Measurements from ENCODE around the gene ACOX2.

ACOX2 gene

GRCh38 chr3:58469096-58469495, 67.9 kb downstream of the ACOX2 start:
- Histone ChIP-seq H4K8ac (ENCODE audit: low read depth, low read length) (no peak overlapping the region), H3K4me1 (ENCODE audit: control insufficient read depth in 2 of 2, insufficient read depth in 1 of 2, low read depth in 1 of 2, low read length in 2 of 2) (peaks cover 16 to 18% of the 10 kb centered on the region in 2 donors), H2BK12ac (ENCODE audit: low read length) (no peak overlapping the region), H2BK5ac (ENCODE audit: low read length) (no peak overlapping the region), H3K4ac (ENCODE audit: low read length) (no peak overlapping the region), H3K23ac (ENCODE audit: low read depth, low read length, poor library complexity) (no peak overlapping the region), H3K4me3 (ENCODE audit: low read length in 2 of 2) (no peak overlapping the region), H3K18ac (ENCODE audit: low read length) (no peak overlapping the region), H2BK15ac (ENCODE audit: low read length) (no peak overlapping the region), H3K4me2 (ENCODE audit: insufficient read depth, low read length, poor library complexity, severe bottlenecking) (no peak overlapping the region), H3K27me3 (ENCODE audit: control insufficient read depth in 3 of 3, insufficient read depth in 3 of 3, low read depth in 1 of 3, low read length in 3 of 3) (no peaks in the 10 kb centered on the region), H3K27ac (replicated peaks; ENCODE audit: low read length) (no peak overlapping the region), H3K14ac (ENCODE audit: low read length) (no peak overlapping the region), H3K9ac (ENCODE audit: low read depth, low read length, poor library complexity) (no peak overlapping the region), H2AFZ (ENCODE audit: low read length) (no peak overlapping the region), H2AK5ac (ENCODE audit: low read depth, low read length) (no peak overlapping the region), H3K79me1 (ENCODE audit: low read depth, low read length) (no peaks in the 10 kb centered on the region), H4K91ac (ENCODE audit: low read depth, low read length, poor library complexity) (no peak overlapping the region), H2BK120ac (ENCODE audit: low read depth, low read length) (no peak overlapping the region), H3K36me3 (replicated peaks in 1 of 2; ENCODE audit: control insufficient read depth in 2 of 2, insufficient read depth in 2 of 2, low read length in 2 of 2) (no peaks in the 10 kb centered on the region), H3K9me3 (replicated peaks in 1 of 2; ENCODE audit: control insufficient read depth in 2 of 2, insufficient read depth in 1 of 2, low read depth in 1 of 2, low read length in 2 of 2) (no peaks in the 10 kb centered on the region)
- no CpG with 5 or more reads among the region's 4 CpGs for WGBS, 2 donors (ENCODE audit: extremely low coverage in 2 of 2, insufficient read length in 2 of 2, insufficient replicate concordance in 1 of 2)
- DNase-seq (ENCODE audit: low spot score), result no peak

- no peak overlapping the region for H3K18ac ChIP-seq (ENCODE audit: low read length)
- no peak overlapping the region for H3K14ac ChIP-seq (ENCODE audit: low read length)
- no peak overlapping the region for H2AK5ac ChIP-seq (ENCODE audit: low read depth, low read length)
- H4K91ac ChIP-seq (ENCODE audit: low read depth, low read length, poor library complexity), result no peak overlapping the region
- WGBS, 2 donors (ENCODE audit: extremely low coverage in 2 of 2, insufficient read length in 2 of 2, insufficient replicate concordance in 1 of 2), result no CpG with 5 or more reads among the region's 4 CpGs
- H2BK15ac ChIP-seq (ENCODE audit: low read length), result no peak overlapping the region
- no peak overlapping the region for H2AFZ ChIP-seq (ENCODE audit: low read length)
- H2BK5ac ChIP-seq (ENCODE audit: low read length), result no peak overlapping the region
- no peaks in the 10 kb centered on the region for H3K9me3 ChIP-seq (replicated peaks in 1 of 2; ENCODE audit: control insufficient read depth in 2 of 2, insufficient read depth in 1 of 2, low read depth in 1 of 2, low read length in 2 of 2)
- no peaks in the 10 kb centered on the region for H3K36me3 ChIP-seq (replicated peaks in 1 of 2; ENCODE audit: control insufficient read depth in 2 of 2, insufficient read depth in 2 of 2, low read length in 2 of 2)
- H3K4me2 ChIP-seq (ENCODE audit: insufficient read depth, low read length, poor library complexity, severe bottlenecking), result no peak overlapping the region
- H3K9ac ChIP-seq (ENCODE audit: low read depth, low read length, poor library complexity), result no peak overlapping the region
- no peaks in the 10 kb centered on the region for H3K79me1 ChIP-seq (ENCODE audit: low read depth, low read length)
- H4K8ac ChIP-seq (ENCODE audit: low read depth, low read length), result no peak overlapping the region
- peaks cover 16 to 20% of the 10 kb centered on the region in 2 donors for H3K4me1 ChIP-seq (ENCODE audit: control insufficient read depth in 2 of 2, insufficient read depth in 1 of 2, low read depth in 1 of 2, low read length in 2 of 2)
- no peak overlapping the region for H3K23ac ChIP-seq (ENCODE audit: low read depth, low read length, poor library complexity)
- H2BK12ac ChIP-seq (ENCODE audit: low read length), result no peak overlapping the region
- no peak overlapping the region for H3K4me3 ChIP-seq (ENCODE audit: low read length in 2 of 2)
- no peak for DNase-seq (ENCODE audit: low spot score)
- H3K27me3 ChIP-seq (ENCODE audit: control insufficient read depth in 3 of 3, insufficient read depth in 3 of 3, low read depth in 1 of 3, low read length in 3 of 3), result no peaks in the 10 kb centered on the region
- H2BK120ac ChIP-seq (ENCODE audit: low read depth, low read length), result no peak overlapping the region
- no peak overlapping the region for H3K27ac ChIP-seq (replicated peaks; ENCODE audit: low read length)
- H3K4ac ChIP-seq (ENCODE audit: low read length), result no peak overlapping the region
Measured at GRCh38 chr3:58466899-58467563, 70.0 kb downstream of the ACOX2 start.

DNA sequence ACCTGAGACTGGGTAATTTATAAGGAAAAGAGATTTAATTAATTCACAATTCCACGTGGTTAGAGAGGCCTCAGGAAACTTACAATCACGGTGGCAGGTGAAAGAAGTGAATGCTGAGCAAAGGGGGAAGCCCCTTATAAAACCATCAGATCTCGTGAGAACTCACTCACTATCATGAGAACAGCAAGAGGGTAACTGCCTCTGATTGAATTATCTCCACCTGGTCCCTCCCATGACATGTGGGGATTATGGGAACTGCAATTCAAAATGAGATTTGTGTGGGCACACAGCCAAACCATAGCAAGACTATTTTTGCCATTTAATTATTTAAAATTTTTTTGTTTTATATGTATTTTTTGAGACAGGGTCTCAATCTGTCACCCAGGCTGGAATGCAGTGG, 72.1 kb downstream of the ACOX2 start:
- no peaks in the 10 kb centered on the region for H3K9me3 ChIP-seq (replicated peaks in 1 of 2; ENCODE audit: control insufficient read depth in 2 of 2, insufficient read depth in 1 of 2, low read depth in 1 of 2, low read length in 2 of 2)
- H4K8ac ChIP-seq (ENCODE audit: low read depth, low read length), result no peak overlapping the region
- H2BK15ac ChIP-seq (ENCODE audit: low read length), result no peak overlapping the region
- no peak overlapping the region for H3K4ac ChIP-seq (ENCODE audit: low read length)
- H3K4me2 ChIP-seq (ENCODE audit: insufficient read depth, low read length, poor library complexity, severe bottlenecking), result no peak overlapping the region
- WGBS, 2 donors (ENCODE audit: extremely low coverage in 2 of 2, insufficient read length in 2 of 2, insufficient replicate concordance in 1 of 2), result no CpG with 5 or more reads among the region's 3 CpGs
- H3K14ac ChIP-seq (ENCODE audit: low read length), result no peak overlapping the region
- H3K4me1 ChIP-seq (ENCODE audit: control insufficient read depth in 2 of 2, insufficient read depth in 1 of 2, low read depth in 1 of 2, low read length in 2 of 2), result peaks cover 0 to 3% of the 10 kb centered on the region in 2 donors
- DNase-seq (ENCODE audit: low spot score), result no peak
- no peaks in the 10 kb centered on the region for H3K36me3 ChIP-seq (replicated peaks in 1 of 2; ENCODE audit: control insufficient read depth in 2 of 2, insufficient read depth in 2 of 2, low read length in 2 of 2)
- no peak overlapping the region for H3K4me3 ChIP-seq (ENCODE audit: low read length in 2 of 2)
- no peak overlapping the region for H2BK5ac ChIP-seq (ENCODE audit: low read length)
- H2AFZ ChIP-seq (ENCODE audit: low read length), result no peak overlapping the region
- no peak overlapping the region for H3K23ac ChIP-seq (ENCODE audit: low read depth, low read length, poor library complexity)
- no peaks in the 10 kb centered on the region for H3K79me1 ChIP-seq (ENCODE audit: low read depth, low read length)
- no peak overlapping the region for H2BK120ac ChIP-seq (ENCODE audit: low read depth, low read length)
- H3K9ac ChIP-seq (ENCODE audit: low read depth, low read length, poor library complexity), result no peak overlapping the region
- no peaks in the 10 kb centered on the region for H3K27me3 ChIP-seq (ENCODE audit: control insufficient read depth in 3 of 3, insufficient read depth in 3 of 3, low read depth in 1 of 3, low read length in 3 of 3)
- H3K18ac ChIP-seq (ENCODE audit: low read length), result no peak overlapping the region
- H3K27ac ChIP-seq (replicated peaks; ENCODE audit: low read length), result no peak overlapping the region
- H2BK12ac ChIP-seq (ENCODE audit: low read length), result no peak overlapping the region
- no peak overlapping the region for H2AK5ac ChIP-seq (ENCODE audit: low read depth, low read length)
- no peak overlapping the region for H4K91ac ChIP-seq (ENCODE audit: low read depth, low read length, poor library complexity)

DNA sequence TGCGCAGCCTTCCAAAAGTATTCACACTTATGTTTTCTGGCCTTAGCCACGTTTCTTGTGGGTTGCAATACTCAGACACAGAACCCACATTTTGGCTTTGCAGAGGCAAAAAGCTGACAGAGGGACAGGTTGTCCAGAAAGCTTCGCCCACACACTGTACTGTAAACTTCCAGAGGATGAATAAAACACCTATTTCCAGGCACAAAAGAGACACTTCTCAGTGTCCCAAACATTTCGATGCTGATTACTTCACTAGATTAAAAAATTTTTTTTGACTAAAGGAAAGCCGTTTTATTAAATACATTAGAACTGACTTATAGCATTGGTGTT, 73.1 kb downstream of the ACOX2 start:
- no peak overlapping the region for H3K4ac ChIP-seq (ENCODE audit: low read length)
- H3K14ac ChIP-seq (ENCODE audit: low read length), result no peak overlapping the region
- H2AK5ac ChIP-seq (ENCODE audit: low read depth, low read length), result no peak overlapping the region
- no peak overlapping the region for H4K8ac ChIP-seq (ENCODE audit: low read depth, low read length)
- H3K27ac ChIP-seq (replicated peaks; ENCODE audit: low read length), result no peak overlapping the region
- H3K9ac ChIP-seq (ENCODE audit: low read depth, low read length, poor library complexity), result no peak overlapping the region
- H2BK120ac ChIP-seq (ENCODE audit: low read depth, low read length), result no peak overlapping the region
- H3K79me1 ChIP-seq (ENCODE audit: low read depth, low read length), result no peaks in the 10 kb centered on the region
- peak overlapping the region; percentile 83 for H2AFZ ChIP-seq (ENCODE audit: low read length)
- no peak for DNase-seq (ENCODE audit: low spot score)
- H3K4me2 ChIP-seq (ENCODE audit: insufficient read depth, low read length, poor library complexity, severe bottlenecking), result no peak overlapping the region
- no peak overlapping the region for H3K23ac ChIP-seq (ENCODE audit: low read depth, low read length, poor library complexity)
- H3K18ac ChIP-seq (ENCODE audit: low read length), result peak overlapping the region; percentile 16
- no peaks in the 10 kb centered on the region for H3K9me3 ChIP-seq (replicated peaks in 1 of 2; ENCODE audit: control insufficient read depth in 2 of 2, insufficient read depth in 1 of 2, low read depth in 1 of 2, low read length in 2 of 2)
- H2BK12ac ChIP-seq (ENCODE audit: low read length), result no peak overlapping the region
- H3K36me3 ChIP-seq (replicated peaks in 1 of 2; ENCODE audit: control insufficient read depth in 2 of 2, insufficient read depth in 2 of 2, low read length in 2 of 2), result no peaks in the 10 kb centered on the region
- H4K91ac ChIP-seq (ENCODE audit: low read depth, low read length, poor library complexity), result no peak overlapping the region
- H3K4me3 ChIP-seq (ENCODE audit: low read length in 2 of 2), result no peak overlapping the region
- no peaks in the 10 kb centered on the region for H3K27me3 ChIP-seq (ENCODE audit: control insufficient read depth in 3 of 3, insufficient read depth in 3 of 3, low read depth in 1 of 3, low read length in 3 of 3)
- no peak overlapping the region for H2BK5ac ChIP-seq (ENCODE audit: low read length)
- whole genome bisulfite sequencing, 2 donors (ENCODE audit: extremely low coverage in 2 of 2, insufficient read length in 2 of 2, insufficient replicate concordance in 1 of 2), result no CpG with 5 or more reads among the region's 5 CpGs
- no peak overlapping the region for H2BK15ac ChIP-seq (ENCODE audit: low read length)
- H3K4me1 ChIP-seq (ENCODE audit: control insufficient read depth in 2 of 2, insufficient read depth in 1 of 2, low read depth in 1 of 2, low read length in 2 of 2), result peaks cover 0 to 3% of the 10 kb centered on the region in 2 donors

All from neuronal stem cell (in vitro differentiated cells).